H9 (cell line): ENCODE measurements around the gene TET3. TPM values are rescaled to one million over a fixed set of nuclear protein-coding genes. Genes with fewer than 3 reads are reported as not detected.
A peak's percentile ranks its signal among the peaks of the same experiment; 100 is the strongest.

Source experiments
- DNase-seq: peaks from one replicate; pipeline ENCODE4 v3.0.0-alpha.2; 2017
- H2AFZ ChIP-seq: one replicate; pipeline ENCODE4 v1.6.1; 2013; ENCODE audit warnings: mild to moderate bottlenecking, low read length, control low read depth, moderate library complexity
- H2AK5ac ChIP-seq: 2 replicates; pipeline ENCODE4 v1.6.1; 2013; ENCODE audit warnings: low read length, control low read depth, mixed read lengths; ENCODE audit not compliant: insufficient read length
- H2BK120ac ChIP-seq: one replicate; pipeline ENCODE4 v1.6.1; 2013; ENCODE audit warnings: low read depth, mild to moderate bottlenecking, low read length, control low read depth, inconsistent platforms; ENCODE audit not compliant: poor library complexity, severe bottlenecking
- H2BK12ac ChIP-seq: 2 replicates; pipeline ENCODE4 v1.6.1; 2013; ENCODE audit warnings: low read length, control low read depth, mixed read lengths, low read depth; ENCODE audit not compliant: insufficient read length
- H2BK15ac ChIP-seq: 2 replicates; pipeline ENCODE4 v1.6.1; 2013; ENCODE audit warnings: low read depth, low read length, control low read depth
- H2BK20ac ChIP-seq: one replicate; pipeline ENCODE4 v1.6.1; 2013; ENCODE audit warnings: low read depth, mild to moderate bottlenecking, low read length, control low read depth, inconsistent platforms; ENCODE audit not compliant: poor library complexity, severe bottlenecking
- H2BK5ac ChIP-seq: 2 replicates; pipeline ENCODE4 v1.6.1; 2013; ENCODE audit warnings: low read length, control low read depth, mixed read lengths; ENCODE audit not compliant: insufficient read length
- H3K14ac ChIP-seq: 2 replicates; pipeline ENCODE4 v1.6.1; 2013; ENCODE audit warnings: low read length, control low read depth; ENCODE audit not compliant: insufficient read depth
- H3K18ac ChIP-seq: 2 replicates; pipeline ENCODE4 v1.6.1; 2013; ENCODE audit warnings: low read depth, mild to moderate bottlenecking, mixed read lengths, low read length, control low read depth; ENCODE audit not compliant: insufficient read length
- H3K23ac ChIP-seq: 2 replicates; pipeline ENCODE4 v1.6.1; 2013; ENCODE audit warnings: low read length, control low read depth, mixed read lengths, low read depth; ENCODE audit not compliant: insufficient read length
- H3K23me2 ChIP-seq: 2 replicates; pipeline ENCODE4 v1.6.1; 2013; ENCODE audit warnings: low read depth, mild to moderate bottlenecking, mixed read lengths, low read length, control low read depth; ENCODE audit not compliant: insufficient read length, poor library complexity, severe bottlenecking
- H3K27ac ChIP-seq: 2 replicates; pipeline ENCODE4 v1.5.1; 2013; ENCODE audit warnings: low read length, control low read depth, mixed read lengths, low read depth; ENCODE audit not compliant: insufficient read length
- H3K27me3 ChIP-seq: 2 replicates; pipeline ENCODE4 v1.6.1; 2013; ENCODE audit warnings: low read length, control low read depth, inconsistent platforms; ENCODE audit not compliant: insufficient read depth
- H3K4ac ChIP-seq: 2 replicates; pipeline ENCODE4 v1.6.1; 2013; ENCODE audit warnings: low read depth, mild to moderate bottlenecking, control low read depth, inconsistent platforms, low read length, moderate library complexity
- H3K4me1 ChIP-seq: 2 replicates; pipeline ENCODE4 v1.6.1; 2013; ENCODE audit warnings: low read length, control low read depth, inconsistent platforms; ENCODE audit not compliant: insufficient read depth
- H3K4me2 ChIP-seq: 2 replicates; pipeline ENCODE4 v1.6.1; 2013; ENCODE audit warnings: low read length, control low read depth, mixed read lengths; ENCODE audit not compliant: insufficient read length, insufficient read depth
- H3K56ac ChIP-seq: 2 replicates; pipeline ENCODE4 v1.6.1; 2013; ENCODE audit warnings: low read depth, mild to moderate bottlenecking, mixed read lengths, low read length, control low read depth; ENCODE audit not compliant: insufficient read length
- H3K79me1 ChIP-seq: 2 replicates; pipeline ENCODE4 v1.6.1; 2013; ENCODE audit warnings: low read depth, mild to moderate bottlenecking, moderate library complexity, low read length, control low read depth, inconsistent platforms; ENCODE audit not compliant: insufficient read depth, poor library complexity, severe bottlenecking
- H3K79me2 ChIP-seq: 2 replicates; pipeline ENCODE4 v1.6.1; 2013; ENCODE audit warnings: low read length, control low read depth, inconsistent platforms; ENCODE audit not compliant: insufficient read depth
- H3K9ac ChIP-seq: 2 replicates; pipeline ENCODE4 v1.6.1; 2013; ENCODE audit warnings: low read length, control low read depth, mixed read lengths; ENCODE audit not compliant: insufficient read length; ENCODE audit errors: extremely low read depth
- H3K9me3 ChIP-seq: one replicate; pipeline ENCODE4 v1.6.1; 2013; ENCODE audit warnings: low read depth, low read length, inconsistent platforms; ENCODE audit not compliant: control insufficient read depth
- H3T11ph ChIP-seq: one replicate; pipeline ENCODE4 v1.6.1; 2013; ENCODE audit warnings: mild to moderate bottlenecking, low read length, control low read depth, inconsistent platforms
- H4K20me1 ChIP-seq: one replicate; pipeline ENCODE4 v1.6.1; 2013; ENCODE audit not compliant: control insufficient read depth, insufficient read length, insufficient read depth
- H4K5ac ChIP-seq: 2 replicates; pipeline ENCODE4 v1.6.1; 2013; ENCODE audit warnings: low read depth, mild to moderate bottlenecking, mixed read lengths, low read length, control low read depth; ENCODE audit not compliant: insufficient read length
- H4K8ac ChIP-seq: replicated peaks from 2 replicates; pipeline ENCODE4 v1.6.1; 2013; ENCODE audit warnings: low read length, control low read depth, mixed read lengths, low read depth; ENCODE audit not compliant: insufficient read length
- H4K91ac ChIP-seq: 2 replicates; pipeline ENCODE4 v1.6.1; 2013; ENCODE audit warnings: low read depth, mild to moderate bottlenecking, moderate library complexity, mixed read lengths, low read length, control low read depth; ENCODE audit not compliant: insufficient read length
- H3K27ac Mint-ChIP-seq, 3 experiments: 2 replicates in 2 of 3; 3 replicates in 1 of 3; pipeline ENCODE4 v1.8.0; 2020 to 2021; ENCODE audit warnings: mixed read lengths in 3 of 3, mild to moderate bottlenecking in 1 of 3, moderate library complexity in 1 of 3
- H3K27me3 Mint-ChIP-seq: 2 replicates; pipeline ENCODE4 v1.8.0; 2021; ENCODE audit warnings: low read depth, mild to moderate bottlenecking, moderate library complexity, mixed read lengths
- H3K36me3 Mint-ChIP-seq, 3 experiments: 2 replicates in 2 of 3; 3 replicates in 1 of 3; pipeline ENCODE4 v1.8.0; 2020 to 2021; ENCODE audit warnings: low read depth in 3 of 3, mixed read lengths in 3 of 3; ENCODE audit not compliant: insufficient read depth in 1 of 3
- H3K4me1 Mint-ChIP-seq, 2 experiments: 2 replicates each; pipeline ENCODE4 v1.8.0; 2020; ENCODE audit warnings: mixed read lengths in 2 of 2
- H3K4me3 Mint-ChIP-seq, 2 experiments: 2 replicates in 1 of 2; 3 replicates in 1 of 2; pipeline ENCODE4 v1.8.0; 2020 to 2021; ENCODE audit warnings: mild to moderate bottlenecking in 2 of 2, mixed read lengths in 2 of 2, moderate library complexity in 1 of 2
- H3K9me3 Mint-ChIP-seq, 2 experiments: 2 replicates in 1 of 2; 3 replicates in 1 of 2; pipeline ENCODE4 v1.8.0; 2020; ENCODE audit warnings: mild to moderate bottlenecking in 2 of 2, mixed read lengths in 2 of 2, moderate library complexity in 1 of 2
- WGBS: extraction: QIAGEN DNeasy Blood & Tissue Kit; methylation state at CpG from one replicate; pipeline ENCODE4 v1.1.7; 2013; ENCODE audit warnings: missing lambda C conversion rate, low lambda C conversion rate, mixed read lengths; ENCODE audit not compliant: insufficient read length; ENCODE audit errors: extremely low coverage; 5-methylcytosine and 5-hydroxymethylcytosine counted together
- total RNA-seq: library from RNA; stranded (reverse); gene quantifications from 2 replicates; pipeline ENCODE4 v1.2.1, GENCODE V29; 2021
- TF ChIP-seq, protein P1 (sequence below): fragments of 200-600 bp; sonication (generic); conservative IDR thresholded peaks from 3 replicates; pipeline ENCODE4 v1.8.0; 2021; ENCODE audit warnings: antibody characterized with exemption, mild to moderate bottlenecking

Gene TET3
- total RNA-seq, 1 experiment from 2014 or later: 24.7 TPM

DNA sequence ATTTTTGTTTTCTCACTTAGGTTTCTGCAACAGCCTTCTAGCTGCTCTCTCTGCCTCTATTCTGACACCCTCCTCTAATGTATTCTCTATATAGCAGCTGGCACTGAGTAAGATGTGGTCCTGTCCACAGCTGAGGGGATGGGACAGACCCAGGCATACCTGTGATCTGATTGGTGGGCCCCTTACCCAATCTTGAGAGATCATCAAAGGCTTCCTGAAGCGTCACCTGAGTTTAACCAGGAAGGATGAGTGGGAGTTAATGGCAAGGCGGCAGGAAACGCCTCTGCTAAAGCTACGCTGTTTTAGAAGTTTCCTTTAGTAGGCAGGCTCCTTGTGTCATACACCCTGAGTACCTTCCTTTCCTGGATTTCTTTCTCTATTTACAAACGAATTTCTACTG is 5.7 kb upstream of the TET3 start:
- Mint-ChIP-seq H3K27me3 (peaks cover 74% of the 10 kb centered on the region), H3K27ac (no peak overlapping the region), H3K9me3 (no peaks in the 10 kb centered on the region), H3K4me1 (peaks cover 40 to 41% of the 10 kb centered on the region in 2 experiments), H3K36me3 (no peaks in the 10 kb centered on the region), H3K4me3 (no peak overlapping the region)
- Histone ChIP-seq H4K20me1 (no peaks in the 10 kb centered on the region), H3K14ac (no peak overlapping the region), H2AFZ (no peak overlapping the region), H2BK20ac (no peak overlapping the region), H3K4me1 (0 out of 2 replicates have a peak, but pooled peaks cover 3% of the 10 kb centered on the region), H3K23ac (no peak overlapping the region), H2BK5ac (no peak overlapping the region), H2BK120ac (no peak overlapping the region), H3K79me2 (no peaks in the 10 kb centered on the region), H3K18ac (no peak overlapping the region), H4K91ac (no peak overlapping the region), H3T11ph (no peak overlapping the region), H2AK5ac (no peak overlapping the region), H3K27ac (no peak overlapping the region), H3K4ac (no peak overlapping the region), H3K23me2 (peaks cover 16% of the 10 kb centered on the region), H4K8ac (no peak overlapping the region), H2BK12ac (no peak overlapping the region), H2BK15ac (no peak overlapping the region), H4K5ac (no peak overlapping the region), H3K4me2 (no peak overlapping the region), H3K9ac (no peak overlapping the region), H3K56ac (no peak overlapping the region), H3K9me3 (no peaks in the 10 kb centered on the region), H3K79me1 (no peaks in the 10 kb centered on the region), H3K27me3 (peaks cover 18% of the 10 kb centered on the region; the same call in 1 of the 2 replicates)
- no CpG with 5 or more reads among the region's 5 CpGs for WGBS
- peak; percentile 76 for DNase-seq
- TF ChIP-seq, protein P1, sequence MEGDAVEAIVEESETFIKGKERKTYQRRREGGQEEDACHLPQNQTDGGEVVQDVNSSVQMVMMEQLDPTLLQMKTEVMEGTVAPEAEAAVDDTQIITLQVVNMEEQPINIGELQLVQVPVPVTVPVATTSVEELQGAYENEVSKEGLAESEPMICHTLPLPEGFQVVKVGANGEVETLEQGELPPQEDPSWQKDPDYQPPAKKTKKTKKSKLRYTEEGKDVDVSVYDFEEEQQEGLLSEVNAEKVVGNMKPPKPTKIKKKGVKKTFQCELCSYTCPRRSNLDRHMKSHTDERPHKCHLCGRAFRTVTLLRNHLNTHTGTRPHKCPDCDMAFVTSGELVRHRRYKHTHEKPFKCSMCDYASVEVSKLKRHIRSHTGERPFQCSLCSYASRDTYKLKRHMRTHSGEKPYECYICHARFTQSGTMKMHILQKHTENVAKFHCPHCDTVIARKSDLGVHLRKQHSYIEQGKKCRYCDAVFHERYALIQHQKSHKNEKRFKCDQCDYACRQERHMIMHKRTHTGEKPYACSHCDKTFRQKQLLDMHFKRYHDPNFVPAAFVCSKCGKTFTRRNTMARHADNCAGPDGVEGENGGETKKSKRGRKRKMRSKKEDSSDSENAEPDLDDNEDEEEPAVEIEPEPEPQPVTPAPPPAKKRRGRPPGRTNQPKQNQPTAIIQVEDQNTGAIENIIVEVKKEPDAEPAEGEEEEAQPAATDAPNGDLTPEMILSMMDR: no peak
